Measurements from ENCODE around the gene MRGPRX2. TPM values are rescaled to one million over a fixed set of nuclear protein-coding genes. Genes with fewer than 3 reads are reported as not detected.

MRGPRX2 gene
- total RNA-seq, 1 experiment from 2014 or later = not detected

DNA sequence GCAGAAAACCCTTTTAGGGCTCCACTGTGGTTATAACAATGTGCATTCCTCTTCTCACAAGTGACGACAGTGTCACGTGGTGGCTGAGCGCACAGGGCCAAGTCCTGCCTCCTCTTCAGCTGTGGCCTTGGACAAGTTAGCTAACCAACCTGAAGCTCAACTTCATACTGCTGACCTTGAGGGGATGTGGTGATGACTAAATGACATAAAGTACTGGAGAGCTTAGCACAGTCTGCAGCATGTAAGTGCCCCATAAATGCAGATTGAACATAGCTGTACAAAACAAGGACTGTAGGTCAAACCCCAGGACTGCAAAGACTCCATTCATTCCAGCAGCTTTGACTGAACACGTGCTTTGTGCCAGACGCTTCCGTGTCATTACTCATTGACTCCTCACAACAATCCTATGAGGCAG lies 20.1 kb upstream of the MRGPRX2 start:
- Histone ChIP-seq H3K4me1 (no peaks in the 10 kb centered on the region), H3K36me3 (ENCODE audit: control insufficient read depth, insufficient read depth, low read length) (no peaks in the 10 kb centered on the region), H3K9me3 (no peaks in the 10 kb centered on the region), H3K27me3 (replicated peaks; ENCODE audit: control insufficient read depth, insufficient read depth, low read length) (no peaks in the 10 kb centered on the region), H3K4me3 (ENCODE audit: low read depth, low read length) (no peak overlapping the region)
- H3K36me3 Mint-ChIP-seq (ENCODE audit: insufficient read depth, unreplicated experiment) = no peaks in the 10 kb centered on the region
- intact Hi-C loops (cut with micrococcal nuclease; ENCODE audit: unreplicated experiment) = no loop called here
- H3K4me3 Mint-ChIP-seq (ENCODE audit: unreplicated experiment) = no peak overlapping the region
- H3K9me3 Mint-ChIP-seq (ENCODE audit: unreplicated experiment) = no peaks in the 10 kb centered on the region
- H3K4me1 Mint-ChIP-seq (ENCODE audit: low read depth, unreplicated experiment) = peaks cover 6% of the 10 kb centered on the region
- no TSS peak for BruUV-seq (replicated peaks)
- TF ChIP-seq, protein P1, sequence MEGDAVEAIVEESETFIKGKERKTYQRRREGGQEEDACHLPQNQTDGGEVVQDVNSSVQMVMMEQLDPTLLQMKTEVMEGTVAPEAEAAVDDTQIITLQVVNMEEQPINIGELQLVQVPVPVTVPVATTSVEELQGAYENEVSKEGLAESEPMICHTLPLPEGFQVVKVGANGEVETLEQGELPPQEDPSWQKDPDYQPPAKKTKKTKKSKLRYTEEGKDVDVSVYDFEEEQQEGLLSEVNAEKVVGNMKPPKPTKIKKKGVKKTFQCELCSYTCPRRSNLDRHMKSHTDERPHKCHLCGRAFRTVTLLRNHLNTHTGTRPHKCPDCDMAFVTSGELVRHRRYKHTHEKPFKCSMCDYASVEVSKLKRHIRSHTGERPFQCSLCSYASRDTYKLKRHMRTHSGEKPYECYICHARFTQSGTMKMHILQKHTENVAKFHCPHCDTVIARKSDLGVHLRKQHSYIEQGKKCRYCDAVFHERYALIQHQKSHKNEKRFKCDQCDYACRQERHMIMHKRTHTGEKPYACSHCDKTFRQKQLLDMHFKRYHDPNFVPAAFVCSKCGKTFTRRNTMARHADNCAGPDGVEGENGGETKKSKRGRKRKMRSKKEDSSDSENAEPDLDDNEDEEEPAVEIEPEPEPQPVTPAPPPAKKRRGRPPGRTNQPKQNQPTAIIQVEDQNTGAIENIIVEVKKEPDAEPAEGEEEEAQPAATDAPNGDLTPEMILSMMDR (IDR thresholded peaks at IDR 0.05; ENCODE audit: insufficient read depth in 1 of 2, low read depth in 1 of 2, low read length in 1 of 2, severe bottlenecking in 1 of 2, unreplicated experiment in 1 of 2) = no peak
- H3K27ac Mint-ChIP-seq (ENCODE audit: unreplicated experiment) = no peak overlapping the region
- CTCF ChIA-PET = no interaction called here
- H3K27me3 Mint-ChIP-seq (ENCODE audit: insufficient read depth, unreplicated experiment) = peaks cover 2% of the 10 kb centered on the region
- POLR2A ChIA-PET = no interaction called here
- no peak for DNase-seq

DNA sequence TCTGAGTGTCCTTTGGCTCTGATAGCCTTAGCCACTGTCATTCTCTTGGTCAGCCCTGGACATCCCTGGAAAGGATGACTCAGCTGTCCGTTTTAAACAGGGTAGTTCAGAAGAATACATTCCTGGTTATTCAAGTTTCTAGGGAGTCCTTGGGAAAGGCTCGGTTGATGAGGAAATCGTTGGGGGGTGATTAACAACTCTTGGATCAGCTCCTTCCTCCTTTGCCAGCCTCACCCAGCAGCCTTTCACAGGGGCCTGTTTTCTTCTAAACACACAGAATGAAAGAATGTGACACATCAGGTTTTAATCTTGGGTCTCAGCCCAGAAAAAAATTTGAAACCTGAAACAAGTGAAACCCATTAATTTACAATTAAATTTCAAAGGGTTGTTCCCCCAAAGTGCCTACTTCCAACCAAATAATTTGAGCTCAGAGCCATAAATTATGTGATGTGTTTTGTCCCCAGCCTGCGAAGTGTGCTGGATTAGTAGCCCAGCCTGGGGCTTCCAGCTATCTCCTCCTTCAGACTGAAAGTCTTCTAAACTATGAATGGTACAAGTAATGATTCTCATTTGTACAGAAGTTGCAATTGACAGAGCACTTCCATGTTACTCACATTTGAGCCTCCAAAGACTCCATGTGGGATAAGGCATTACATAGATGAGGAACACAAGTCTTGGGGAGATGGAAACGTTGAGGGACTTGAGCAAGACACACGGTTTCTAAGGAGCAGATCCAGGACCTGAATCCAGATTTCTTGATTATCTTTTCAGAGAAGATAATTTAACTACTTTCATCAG lies 19.3 kb upstream of the MRGPRX2 start:
- no peaks in the 10 kb centered on the region for H3K4me1 ChIP-seq
- BruUV-seq (replicated peaks) = no TSS peak
- no peaks in the 10 kb centered on the region for H3K36me3 ChIP-seq (ENCODE audit: control insufficient read depth, insufficient read depth, low read length)
- TF ChIP-seq, protein P1 (IDR thresholded peaks at IDR 0.05; ENCODE audit: insufficient read depth in 1 of 2, low read depth in 1 of 2, low read length in 1 of 2, severe bottlenecking in 1 of 2, unreplicated experiment in 1 of 2) = no peak
- Mint-ChIP-seq H3K4me3 (ENCODE audit: unreplicated experiment) (no peak overlapping the region), H3K9me3 (ENCODE audit: unreplicated experiment) (no peaks in the 10 kb centered on the region), H3K27ac (ENCODE audit: unreplicated experiment) (no peak overlapping the region), H3K36me3 (ENCODE audit: insufficient read depth, unreplicated experiment) (no peaks in the 10 kb centered on the region), H3K27me3 (ENCODE audit: insufficient read depth, unreplicated experiment) (peaks cover 2% of the 10 kb centered on the region), H3K4me1 (ENCODE audit: low read depth, unreplicated experiment) (peaks cover 6% of the 10 kb centered on the region)
- CTCF ChIA-PET = interaction anchor here (0.9 kb wide), 1 partner anchor 37 kb away, joined by 5 read pairs; the partner anchor contains the start of gene ZDHHC13
- no peak for DNase-seq
- POLR2A ChIA-PET = no interaction called here
- H3K4me3 ChIP-seq (ENCODE audit: low read depth, low read length) = no peak overlapping the region
- intact Hi-C loops (cut with micrococcal nuclease; ENCODE audit: unreplicated experiment) = loop anchor here (10.0 kb wide), 1 partner anchor 825 kb away; no protein-coding TSS in a partner anchor
- no peaks in the 10 kb centered on the region for H3K9me3 ChIP-seq
- no peaks in the 10 kb centered on the region for H3K27me3 ChIP-seq (replicated peaks; ENCODE audit: control insufficient read depth, insufficient read depth, low read length)

DNA sequence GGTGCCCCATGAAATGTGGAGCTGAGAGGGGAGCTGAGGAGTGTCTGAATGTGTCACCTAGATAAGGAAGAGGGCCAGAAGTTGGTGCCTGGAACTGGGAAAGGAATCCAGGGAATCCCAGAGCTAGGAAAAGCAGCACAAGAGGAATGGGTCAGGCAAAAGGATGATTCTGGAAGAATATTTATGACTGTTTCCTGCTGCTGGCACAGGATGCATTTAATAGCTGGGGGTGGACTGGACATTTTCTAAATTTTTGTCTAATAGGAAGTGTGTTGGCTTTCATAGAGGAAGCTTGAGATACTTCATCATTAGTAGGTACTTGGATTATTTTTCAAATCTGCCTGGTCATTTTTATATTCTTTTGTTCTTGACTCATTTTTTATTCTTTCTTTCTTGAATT lies 17.4 kb upstream of the MRGPRX2 start:
- Histone ChIP-seq H3K9me3 (no peaks in the 10 kb centered on the region), H3K4me3 (ENCODE audit: low read depth, low read length) (no peak overlapping the region), H3K4me1 (no peaks in the 10 kb centered on the region; the same call in 1 of the 2 replicates), H3K27me3 (replicated peaks; ENCODE audit: control insufficient read depth, insufficient read depth, low read length) (no peaks in the 10 kb centered on the region), H3K36me3 (ENCODE audit: control insufficient read depth, insufficient read depth, low read length) (no peaks in the 10 kb centered on the region)
- TF ChIP-seq, protein P1 (IDR thresholded peaks at IDR 0.05; ENCODE audit: insufficient read depth in 1 of 2, low read depth in 1 of 2, low read length in 1 of 2, severe bottlenecking in 1 of 2, unreplicated experiment in 1 of 2) = no peak
- intact Hi-C loops (cut with micrococcal nuclease; ENCODE audit: unreplicated experiment) = loop anchor here (1.0 to 10.0 kb wide), 3 partner anchors 24 to 827 kb away; partner anchors contain the start of gene ZDHHC13
- ChIA-PET POLR2A (no interaction called here), CTCF (interaction anchor here (0.5 to 2.1 kb wide), 2 partner anchors 24 to 102 kb away, joined by 4 to 9 read pairs; no protein-coding TSS in a partner anchor)
- no peaks in the 10 kb centered on the region for H3K9me3 Mint-ChIP-seq (ENCODE audit: unreplicated experiment)
- H3K27ac Mint-ChIP-seq (ENCODE audit: unreplicated experiment) = no peak overlapping the region
- no peaks in the 10 kb centered on the region for H3K27me3 Mint-ChIP-seq (ENCODE audit: insufficient read depth, unreplicated experiment)
- H3K36me3 Mint-ChIP-seq (ENCODE audit: insufficient read depth, unreplicated experiment) = no peaks in the 10 kb centered on the region
- peaks cover 12% of the 10 kb centered on the region for H3K4me1 Mint-ChIP-seq (ENCODE audit: low read depth, unreplicated experiment)
- no TSS peak for BruUV-seq (replicated peaks)
- H3K4me3 Mint-ChIP-seq (ENCODE audit: unreplicated experiment) = no peak overlapping the region
- no peak for DNase-seq

Data from Caco-2 (cell line).